H1 (cell line): Measurements from ENCODE around the gene DLGAP3.

ENCODE experiments used
- ASH2L ChIP-seq: fragments of 200-600, 300-600 bp; sonication (generic); IDR thresholded peaks from one replicate; pipeline ENCODE4 v1.7.1; 2017; ENCODE audit warnings: low read length
- BCL11A ChIP-seq, 2 experiments: IDR thresholded peaks; one replicate each; pipeline ENCODE4 v1.6.1; 2011; ENCODE audit warnings: low read depth in 2 of 2, low read length in 2 of 2, mild to moderate bottlenecking in 2 of 2
- KDM5A ChIP-seq: fragments of 200-600 bp; IDR thresholded peaks from 2 replicates; pipeline ENCODE4 v1.7.1; 2012; ENCODE audit warnings: mild to moderate bottlenecking, low read length, inconsistent platforms, mixed read lengths
- NRF1 ChIP-seq: IDR thresholded peaks from 2 replicates; pipeline ENCODE4 v1.6.1; 2011; ENCODE audit warnings: mild to moderate bottlenecking, low read depth, low read length, improper control_type of control experiment
- POLR2A ChIP-seq, 2 experiments: IDR thresholded peaks; 1 replicate in 1 of 2; 2 replicates in 1 of 2; pipeline ENCODE4 v1.6.1; 2011; ENCODE audit warnings: low read depth in 2 of 2, low read length in 2 of 2, mild to moderate bottlenecking in 2 of 2; ENCODE audit errors: control extremely low read depth in 1 of 2
- SIX5 ChIP-seq: IDR thresholded peaks from 2 replicates; pipeline ENCODE4 v1.6.1; 2011; ENCODE audit warnings: mild to moderate bottlenecking, low read depth, low read length
- TF ChIP-seq, protein P1 (sequence below), 3 experiments: IDR thresholded peaks; 1 replicate in 2 of 3; 2 replicates in 1 of 3; pipeline versions ENCODE4 v1.5.1 to v1.6.1; 2011; ENCODE audit warnings: low read length in 3 of 3, mild to moderate bottlenecking in 3 of 3, inconsistent platforms in 2 of 3, low read depth in 1 of 3, moderate library complexity in 1 of 3; ENCODE audit not compliant: insufficient read depth in 1 of 3; ENCODE audit errors: control extremely low read depth in 1 of 3

DNA sequence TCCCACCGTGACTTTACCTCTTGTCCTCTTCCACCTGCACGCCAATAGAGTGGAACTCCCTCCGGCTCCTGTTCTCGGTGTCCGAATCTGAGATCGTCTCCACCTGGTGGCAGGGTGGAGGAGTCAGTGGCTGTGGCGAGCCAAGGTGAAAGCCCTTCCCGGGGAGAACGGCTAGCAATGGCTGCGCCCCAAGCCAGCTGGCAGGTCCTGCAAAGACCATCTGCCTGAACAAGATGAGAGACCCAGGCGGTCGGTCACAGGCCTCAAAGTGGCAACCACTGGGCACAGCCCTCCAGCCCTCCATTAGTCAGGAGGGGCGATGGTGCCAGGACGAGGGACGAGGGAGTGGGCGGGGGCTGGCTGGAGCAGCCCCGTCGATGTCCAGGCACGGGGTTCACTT is 44.5 kb downstream of the DLGAP3 start:
- TF ChIP-seq BCL11A (IDR thresholded peaks at IDR 0.05; ENCODE audit: low read depth in 2 of 2, low read length in 2 of 2), result no peak
- no peak for TF ChIP-seq NRF1
- no peak for TF ChIP-seq POLR2A (IDR thresholded peaks at IDR 0.05; ENCODE audit: control extremely low read depth in 1 of 2, low read depth in 2 of 2, low read length in 2 of 2)
- TF ChIP-seq SIX5, result no peak
- TF ChIP-seq, protein P1, sequence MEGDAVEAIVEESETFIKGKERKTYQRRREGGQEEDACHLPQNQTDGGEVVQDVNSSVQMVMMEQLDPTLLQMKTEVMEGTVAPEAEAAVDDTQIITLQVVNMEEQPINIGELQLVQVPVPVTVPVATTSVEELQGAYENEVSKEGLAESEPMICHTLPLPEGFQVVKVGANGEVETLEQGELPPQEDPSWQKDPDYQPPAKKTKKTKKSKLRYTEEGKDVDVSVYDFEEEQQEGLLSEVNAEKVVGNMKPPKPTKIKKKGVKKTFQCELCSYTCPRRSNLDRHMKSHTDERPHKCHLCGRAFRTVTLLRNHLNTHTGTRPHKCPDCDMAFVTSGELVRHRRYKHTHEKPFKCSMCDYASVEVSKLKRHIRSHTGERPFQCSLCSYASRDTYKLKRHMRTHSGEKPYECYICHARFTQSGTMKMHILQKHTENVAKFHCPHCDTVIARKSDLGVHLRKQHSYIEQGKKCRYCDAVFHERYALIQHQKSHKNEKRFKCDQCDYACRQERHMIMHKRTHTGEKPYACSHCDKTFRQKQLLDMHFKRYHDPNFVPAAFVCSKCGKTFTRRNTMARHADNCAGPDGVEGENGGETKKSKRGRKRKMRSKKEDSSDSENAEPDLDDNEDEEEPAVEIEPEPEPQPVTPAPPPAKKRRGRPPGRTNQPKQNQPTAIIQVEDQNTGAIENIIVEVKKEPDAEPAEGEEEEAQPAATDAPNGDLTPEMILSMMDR (IDR thresholded peaks at IDR 0.05; ENCODE audit: control extremely low read depth in 1 of 3, insufficient read depth in 1 of 3, low read depth in 1 of 3, low read length in 3 of 3), result peak; percentile 62 to 81 (median 72)
- TF ChIP-seq KDM5A, result no peak
- TF ChIP-seq ASH2L, result no peak
